Central memory CD4-positive, alpha-beta T cell (primary cell): ENCODE results near the gene EFR3B.
"Not testable (repeated sequence)": the region's sequence is repeated elsewhere in the genome, so short reads cannot be mapped to it uniquely, and the experiment has no call there.

Source experiments
- DNase-seq: peaks from one replicate; pipeline ENCODE4 v3.0.0; 2022

EFR3B gene

GRCh38 chr2:25073914-25074313 lies 32.0 kb downstream of the EFR3B start:
- DNase-seq = no peak

- DNase-seq = no peak
Observed at GRCh38 chr2:25074826-25075225, 33.0 kb downstream of the EFR3B start.

- no peak for DNase-seq
Observed at GRCh38 chr2:25076749-25077148, 34.9 kb downstream of the EFR3B start.

- no peak for DNase-seq
Observed at GRCh38 chr2:25077789-25078169, 35.9 kb downstream of the EFR3B start.

GRCh38 chr2:25078170-25079049 lies 36.5 kb downstream of the EFR3B start:
- no peak for DNase-seq

GRCh38 chr2:25079050-25079635 lies 37.3 kb downstream of the EFR3B start:
- no peak for DNase-seq

- no peak for DNase-seq
Observed at GRCh38 chr2:25081237-25081790, 39.4 kb downstream of the EFR3B start.

- DNase-seq = no peak
Observed at GRCh38 chr2:25082002-25082622, 40.2 kb downstream of the EFR3B start.

- no peak for DNase-seq
Observed at GRCh38 chr2:25085761-25086560, 44.1 kb downstream of the EFR3B start.

- DNase-seq = no peak
Observed at GRCh38 chr2:25088817-25089516, 47.1 kb downstream of the EFR3B start.

- no peak for DNase-seq
Observed at GRCh38 chr2:25089605-25090315, 47.9 kb downstream of the EFR3B start.

GRCh38 chr2:25090801-25091200 lies 48.9 kb downstream of the EFR3B start:
- no peak for DNase-seq

- no peak for DNase-seq
Observed at GRCh38 chr2:25091265-25091664, 49.4 kb downstream of the EFR3B start.

GRCh38 chr2:25098056-25098455 lies 56.2 kb downstream of the EFR3B start:
- DNase-seq = no peak

GRCh38 chr2:25098670-25099486 lies 57.0 kb downstream of the EFR3B start:
- no peak for DNase-seq

GRCh38 chr2:25102352-25102751 lies 60.5 kb downstream of the EFR3B start:
- DNase-seq = not testable (repeated sequence)

- DNase-seq = no peak
Observed at GRCh38 chr2:25103287-25103871, 61.5 kb downstream of the EFR3B start.

GRCh38 chr2:25104736-25105135 lies 62.9 kb downstream of the EFR3B start:
- DNase-seq = no peak

- DNase-seq = no peak
Observed at GRCh38 chr2:25105336-25106085, 63.6 kb downstream of the EFR3B start.
